ENCODE measurements around the gene PBX2.

Gene PBX2

GRCh38 chr6:32170294-32170693, 19.7 kb downstream of the PBX2 start:
- no peak for DNase-seq (ENCODE audit: low spot score)

DNA sequence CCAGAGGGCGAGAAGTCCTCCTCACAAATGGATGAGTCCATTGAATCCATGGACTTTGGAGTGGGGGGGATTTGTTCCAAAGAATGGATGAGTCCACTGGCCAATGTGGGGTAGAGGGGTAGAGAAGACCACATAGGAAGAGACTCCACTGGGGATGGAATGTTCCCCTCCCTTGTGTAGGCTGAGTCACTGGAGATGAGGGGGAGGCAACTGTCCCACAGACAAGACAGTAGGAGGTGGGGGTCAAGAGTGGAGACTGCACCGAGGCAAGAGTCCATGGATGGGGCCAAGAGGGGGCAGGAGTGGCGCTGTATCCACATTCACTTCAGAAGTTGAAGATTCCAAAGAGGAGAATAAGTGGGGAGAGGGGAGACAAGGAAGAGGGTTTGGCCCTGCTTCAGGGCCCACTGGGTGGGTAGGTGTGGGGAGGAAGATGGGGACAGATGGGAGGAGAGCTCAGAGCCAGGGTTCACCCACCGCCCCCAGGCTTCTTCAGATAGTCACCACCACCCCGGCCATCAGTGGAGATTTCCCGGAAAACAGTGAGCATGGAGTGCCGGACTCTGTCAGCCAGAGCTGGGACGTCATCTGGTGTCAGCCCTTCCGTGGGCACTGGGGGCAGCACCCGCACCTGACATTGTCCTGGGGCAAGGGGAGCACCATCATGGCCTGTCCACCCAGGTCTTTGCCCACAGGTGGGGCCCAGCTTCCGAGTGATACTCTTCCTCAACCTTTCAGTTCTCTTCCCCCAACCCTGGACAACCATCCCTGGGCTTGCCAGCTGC, 21.0 kb downstream of the PBX2 start:
- no peak for DNase-seq (ENCODE audit: low spot score)

GRCh38 chr6:32168350-32168749, 21.7 kb downstream of the PBX2 start:
- no peak for DNase-seq (ENCODE audit: low spot score)

GRCh38 chr6:32167761-32168262, 22.2 kb downstream of the PBX2 start:
- DNase-seq (ENCODE audit: low spot score) = no peak

GRCh38 chr6:32167154-32167760, 22.7 kb downstream of the PBX2 start:
- DNase-seq (ENCODE audit: low spot score) = no peak

GRCh38 chr6:32166411-32167061, 23.5 kb downstream of the PBX2 start:
- DNase-seq (ENCODE audit: low spot score) = no peak

- no peak for DNase-seq (ENCODE audit: low spot score)
Measured at GRCh38 chr6:32164295-32164694, 25.7 kb downstream of the PBX2 start, which contains the start of gene EGFL8. EGFL8 (plus strand) TSS chr6:32164595; CDS start chr6:32166166, 1,571 bp downstream.

DNA sequence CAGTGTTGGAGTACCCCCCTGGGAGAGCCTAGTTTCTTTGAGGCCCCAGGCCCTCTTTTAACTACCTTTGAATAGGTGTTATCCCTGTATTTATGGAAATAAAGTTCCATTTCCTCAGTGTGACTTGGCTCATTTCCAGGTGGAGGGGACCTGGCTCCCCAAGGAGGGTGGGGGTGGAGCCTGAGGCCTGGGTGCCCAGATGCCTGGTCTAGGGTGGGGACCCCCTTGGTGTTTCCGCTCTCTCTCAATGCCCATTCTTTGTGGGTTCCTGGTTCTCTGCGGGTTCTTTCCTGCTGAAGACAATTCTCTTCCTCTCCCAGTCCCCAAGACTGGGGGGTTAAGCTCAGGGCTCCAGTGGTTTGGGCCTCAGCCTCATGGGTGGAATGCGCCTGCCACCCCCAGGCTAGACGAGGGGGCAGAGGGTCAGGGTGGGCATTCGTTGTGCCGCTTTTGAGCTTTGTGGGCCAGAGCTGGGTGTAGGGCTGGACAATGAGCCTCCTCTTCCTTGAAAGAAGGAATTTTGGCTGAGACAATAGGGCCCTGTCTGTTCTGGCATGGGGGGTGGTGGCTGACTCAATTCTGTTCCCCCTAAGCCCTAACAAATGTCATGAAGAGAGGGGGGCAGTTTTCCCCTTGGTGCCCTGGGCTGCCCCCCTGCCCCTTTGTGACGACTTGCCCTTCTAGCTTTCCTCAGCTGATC, 26.3 kb downstream of the PBX2 start:
- no peak for DNase-seq (ENCODE audit: low spot score)

GRCh38 chr6:32158052-32158451, 31.9 kb downstream of the PBX2 start:
- no peak for DNase-seq (ENCODE audit: low spot score)

DNA sequence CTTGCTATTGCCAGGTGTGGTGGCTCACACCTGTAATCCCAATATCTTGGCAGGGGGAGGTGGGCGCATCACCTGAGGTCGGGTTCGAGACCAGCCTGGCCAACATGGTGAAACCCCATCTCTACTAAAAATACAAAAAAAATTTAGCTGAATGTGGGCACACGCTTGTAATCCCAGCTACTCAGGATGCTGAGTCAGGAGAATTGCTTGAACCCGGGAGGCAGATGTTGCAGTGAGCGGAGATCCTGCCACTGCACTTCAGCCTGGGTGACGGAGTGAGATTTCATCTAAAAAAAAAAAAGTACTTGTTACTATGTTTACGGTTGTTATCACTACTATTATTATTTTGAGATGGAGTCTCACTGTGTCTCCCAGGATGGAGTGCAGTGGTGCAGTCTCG, 33.1 kb downstream of the PBX2 start:
- no peak for DNase-seq (ENCODE audit: low spot score)

- peak; percentile 75 for DNase-seq (ENCODE audit: low spot score)
Measured at GRCh38 chr6:32154514-32155161, 35.4 kb downstream of the PBX2 start.

DNA sequence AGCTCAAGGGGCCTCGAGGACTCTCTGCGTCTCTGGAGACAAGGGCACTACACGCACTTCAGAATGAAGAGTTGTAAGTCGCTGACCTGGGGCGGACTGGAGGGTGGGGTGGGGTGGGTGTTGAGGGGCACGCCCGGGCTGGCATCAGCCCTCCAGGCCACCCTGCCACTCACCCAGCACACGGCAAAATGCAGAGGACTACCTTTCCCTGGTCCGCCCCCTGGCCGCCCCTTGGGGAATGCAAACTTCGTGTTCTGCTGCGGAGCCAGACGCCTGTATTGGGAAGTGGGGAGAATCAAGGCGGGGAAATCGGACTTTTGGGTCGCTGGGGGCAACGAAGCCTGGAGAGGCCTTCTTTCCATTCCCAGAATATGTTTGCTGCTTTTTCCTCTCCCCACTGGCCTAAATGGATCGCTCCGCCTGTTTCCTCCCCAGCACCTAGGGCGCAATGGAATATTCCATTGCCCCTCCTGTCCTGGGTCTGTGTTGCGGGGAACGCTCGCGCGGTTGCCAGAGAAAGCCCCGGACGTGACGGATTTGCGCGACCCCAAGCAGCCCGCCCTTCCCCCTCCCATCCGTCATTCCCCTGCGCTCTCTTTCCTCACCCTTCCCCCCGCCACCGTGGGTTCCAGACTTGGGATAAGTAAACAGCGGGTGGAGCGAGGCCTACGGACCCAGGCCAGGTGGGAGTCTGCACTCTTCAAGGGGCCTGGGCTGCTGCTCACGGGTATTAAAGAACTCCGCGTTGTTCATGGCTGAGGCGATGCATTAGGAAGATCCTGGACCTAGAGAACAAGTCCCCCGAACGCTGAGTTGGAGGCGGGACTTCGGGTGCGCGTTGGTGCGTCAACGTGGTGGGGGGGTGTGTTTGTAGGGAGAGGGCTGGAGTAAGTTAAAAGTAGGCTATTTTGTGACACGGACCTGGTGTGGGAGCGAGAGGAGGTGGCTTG, 36.2 kb downstream of the PBX2 start, which contains the start of gene PPT2:
TSS of gene PPT2 (plus strand) at position 578 of the 950 bp plus-strand sequence. CDS start 454 bp downstream, outside the sequence.
- DNase-seq (ENCODE audit: low spot score) = peak; percentile 93

- no peak for DNase-seq (ENCODE audit: low spot score)
Measured at GRCh38 chr6:32152769-32153563, 37.0 kb downstream of the PBX2 start.

GRCh38 chr6:32151863-32152768, 37.9 kb downstream of the PBX2 start, which contains the start of gene PRRT1:
PRRT1 (minus strand) TSS chr6:32151939; CDS start chr6:32151827, 112 bp downstream.
- DNase-seq (ENCODE audit: low spot score) = no peak

DNA sequence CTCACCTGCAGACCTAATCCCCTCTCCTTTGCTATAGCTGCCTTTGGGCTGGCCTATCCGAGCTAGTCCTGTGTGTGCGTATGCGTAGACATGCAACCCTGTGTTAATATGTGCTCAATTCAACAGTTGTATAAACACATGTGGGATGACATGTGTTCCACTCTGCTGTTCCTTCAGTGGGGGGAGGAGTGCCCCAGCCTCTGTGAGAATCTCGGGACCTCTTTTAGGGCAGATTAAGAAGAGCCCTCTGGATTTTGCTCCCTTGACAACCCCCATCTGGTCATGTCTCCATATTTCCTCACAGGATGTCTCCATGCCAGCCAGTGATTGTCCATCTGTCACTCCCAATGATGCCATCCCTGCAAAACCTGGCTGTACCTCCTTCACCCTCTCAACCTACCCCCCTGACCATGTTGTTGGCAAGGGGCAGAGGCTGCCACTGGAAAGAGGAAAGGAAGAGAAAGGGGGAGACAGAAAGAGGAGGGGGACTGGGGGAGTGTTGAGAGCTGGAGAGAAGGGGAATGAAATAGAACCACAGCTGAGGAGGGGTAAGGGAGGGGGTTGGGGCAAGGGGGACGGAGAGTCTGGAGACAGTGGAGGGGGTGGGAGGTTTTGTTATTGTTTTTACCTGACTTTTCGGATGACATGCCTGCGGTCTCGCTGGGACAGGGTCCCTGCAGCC, 38.7 kb downstream of the PBX2 start:
- no peak for DNase-seq (ENCODE audit: low spot score)

DNA sequence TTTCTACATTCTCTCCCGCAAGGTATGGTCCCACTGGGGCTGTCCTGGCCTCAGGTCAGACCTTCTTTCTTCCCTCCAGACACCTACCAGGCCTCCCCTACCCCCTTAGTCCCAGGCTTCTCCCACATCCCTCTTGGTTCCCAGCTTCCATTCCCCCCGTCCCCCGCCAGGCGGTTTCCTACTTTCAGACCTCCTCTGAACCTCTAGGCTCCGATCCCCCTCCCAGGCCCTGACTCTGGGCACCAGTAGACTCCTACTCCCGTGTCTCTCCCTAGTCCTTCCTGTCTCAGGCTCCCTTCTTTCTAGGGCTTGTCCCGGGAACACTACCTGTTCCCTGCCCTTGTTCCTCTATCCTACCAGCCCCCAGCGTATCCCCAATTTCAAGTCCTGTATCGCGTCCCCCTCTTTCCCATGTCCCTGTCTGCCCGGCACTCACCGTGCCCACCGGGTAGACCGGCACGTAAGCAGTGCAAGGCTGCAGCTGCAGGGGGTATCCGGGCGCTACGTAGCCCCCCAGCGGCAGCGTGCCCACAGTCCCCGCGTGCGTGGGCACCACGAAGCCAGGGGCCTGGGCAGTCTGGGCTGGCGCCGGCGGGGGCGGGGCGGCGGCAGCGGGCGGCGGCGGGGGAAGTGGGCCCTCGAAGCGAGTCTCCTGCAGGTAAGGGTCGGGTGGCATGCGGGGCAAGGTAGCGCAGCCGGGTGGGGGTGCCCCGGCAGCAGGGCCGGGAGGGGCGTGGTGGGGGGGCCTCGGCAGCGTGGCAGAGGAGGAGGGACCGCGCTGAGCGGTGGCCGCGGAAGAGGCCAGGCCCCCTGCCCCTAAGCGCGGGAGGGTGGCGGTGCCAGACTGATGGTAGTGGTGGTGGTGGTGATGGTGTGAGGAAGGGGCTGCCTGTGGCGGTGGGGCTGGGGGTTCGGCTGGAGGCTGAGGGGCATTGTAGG, 39.8 kb downstream of the PBX2 start:
- no peak for DNase-seq (ENCODE audit: low spot score)

All from RKO (cell line).